Amygdala (tissue), 56 donors: ENCODE results near the gene LDAH.

Source experiments
- DNase-seq, 56 donors: peaks; one replicate each; lab custom pipeline; 2025; lab: John Stamatoyannopoulos, UW

The LDAH gene

DNA sequence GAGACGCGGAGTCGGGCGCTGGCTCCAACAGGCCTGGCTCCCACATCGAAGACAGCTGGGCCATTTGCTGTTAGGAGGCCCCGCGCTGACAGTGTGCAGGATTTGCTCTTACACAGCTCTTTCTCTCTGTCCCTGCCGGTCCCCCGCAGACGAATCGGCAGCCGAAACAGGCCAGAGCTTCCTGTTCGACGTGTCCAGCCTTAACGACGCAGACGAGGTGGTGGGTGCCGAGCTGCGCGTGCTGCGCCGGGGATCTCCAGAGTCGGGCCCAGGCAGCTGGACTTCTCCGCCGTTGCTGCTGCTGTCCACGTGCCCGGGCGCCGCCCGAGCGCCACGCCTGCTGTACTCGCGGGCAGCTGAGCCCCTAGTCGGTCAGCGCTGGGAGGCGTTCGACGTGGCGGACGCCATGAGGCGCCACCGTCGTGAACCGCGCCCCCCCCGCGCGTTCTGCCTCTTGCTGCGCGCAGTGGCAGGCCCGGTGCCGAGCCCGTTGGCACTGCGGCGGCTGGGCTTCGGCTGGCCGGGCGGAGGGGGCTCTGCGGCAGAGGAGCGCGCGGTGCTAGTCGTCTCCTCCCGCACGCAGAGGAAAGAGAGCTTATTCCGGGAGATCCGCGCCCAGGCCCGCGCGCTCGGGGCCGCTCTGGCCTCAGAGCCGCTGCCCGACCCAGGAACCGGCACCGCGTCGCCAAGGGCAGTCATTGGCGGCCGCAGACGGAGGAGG, 152.4 kb downstream of the LDAH start:
- no peak for DNase-seq

DNA sequence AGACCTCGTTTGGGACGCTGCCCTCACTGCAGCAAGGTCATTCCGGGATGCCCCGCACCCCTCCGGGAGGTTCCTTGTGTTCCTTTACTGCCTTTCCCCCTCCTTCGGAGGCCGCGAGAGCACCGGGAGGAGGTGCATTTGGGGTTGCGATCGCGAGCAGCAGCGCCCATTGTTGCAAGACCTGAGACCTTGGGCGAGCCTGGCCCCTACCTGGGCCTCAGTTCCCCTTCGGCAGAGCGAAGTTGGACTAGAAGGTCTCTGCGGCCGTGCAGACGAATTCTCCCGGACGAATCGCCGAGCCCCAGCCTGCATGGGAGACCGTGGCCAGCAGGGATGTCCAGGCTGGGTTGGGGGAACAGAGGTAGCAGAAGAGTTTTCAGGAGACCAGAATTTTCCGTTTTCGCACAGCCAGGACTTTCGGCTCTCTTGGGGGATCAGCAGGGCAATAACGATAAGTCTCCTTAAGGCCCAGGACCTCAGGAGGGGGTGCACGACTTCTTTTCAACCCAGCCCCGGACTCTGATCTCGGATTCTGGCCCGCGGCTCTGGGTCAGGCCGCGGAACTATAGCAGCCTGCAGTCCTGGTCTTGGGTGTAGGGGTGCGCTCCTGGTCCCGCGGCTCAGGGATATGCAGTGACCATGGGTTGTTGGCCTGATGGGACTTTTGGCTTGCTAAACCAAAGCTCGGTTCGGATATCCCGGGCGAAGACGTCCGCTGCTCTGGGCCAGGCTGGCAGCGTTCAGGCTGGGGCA, 153.2 kb downstream of the LDAH start:
- no peak for DNase-seq

DNA sequence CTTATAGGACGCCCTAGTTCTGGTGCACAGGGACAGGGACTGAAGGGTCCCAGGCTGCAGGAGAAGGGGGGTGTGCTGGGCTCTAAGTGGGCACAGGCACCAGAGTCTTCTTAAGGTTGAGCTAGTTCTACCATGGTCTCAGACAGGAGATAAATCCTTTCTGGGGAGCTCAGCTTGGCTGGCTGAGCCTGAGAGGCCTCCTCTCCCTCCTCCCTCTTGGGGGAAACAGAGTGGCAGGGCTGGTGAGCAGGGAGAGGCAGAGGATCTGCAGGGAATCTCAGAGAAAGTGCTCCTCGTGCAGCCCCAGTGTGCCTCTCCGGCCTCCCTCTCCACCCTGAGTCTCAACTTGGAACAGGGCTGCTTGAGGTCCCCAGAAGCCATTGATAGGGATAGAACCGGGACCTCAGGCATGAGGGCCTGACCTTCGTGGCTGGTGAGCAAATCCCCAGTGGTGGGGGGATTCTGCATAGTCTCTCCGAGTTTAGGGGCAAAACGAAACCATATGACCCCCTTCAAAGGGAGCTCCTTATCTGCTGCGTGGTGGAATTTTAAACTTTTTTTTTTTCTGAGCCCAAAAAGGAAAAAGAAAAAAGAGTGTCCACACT, 153.9 kb downstream of the LDAH start:
- no peak for DNase-seq

DNA sequence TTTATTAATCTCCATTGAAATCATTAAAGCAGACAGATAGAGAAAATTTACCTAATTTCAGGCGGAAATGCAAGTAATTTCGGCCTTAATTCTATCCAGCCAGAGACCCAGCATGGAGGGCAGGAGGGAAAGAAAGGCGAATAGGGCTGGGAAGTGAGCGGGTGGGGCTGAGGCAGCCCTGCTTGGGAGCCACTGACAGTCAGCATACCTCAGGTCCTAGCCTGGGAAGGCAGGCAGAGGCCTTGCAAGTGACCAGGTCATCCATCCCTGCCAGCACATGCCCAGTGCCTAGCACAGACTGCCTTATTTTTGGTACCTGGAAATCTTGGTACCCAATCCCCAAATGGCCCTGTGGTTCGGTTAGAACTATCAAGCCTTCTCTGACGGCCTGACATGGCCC, 154.4 kb downstream of the LDAH start:
- DNase-seq: no peak

DNA sequence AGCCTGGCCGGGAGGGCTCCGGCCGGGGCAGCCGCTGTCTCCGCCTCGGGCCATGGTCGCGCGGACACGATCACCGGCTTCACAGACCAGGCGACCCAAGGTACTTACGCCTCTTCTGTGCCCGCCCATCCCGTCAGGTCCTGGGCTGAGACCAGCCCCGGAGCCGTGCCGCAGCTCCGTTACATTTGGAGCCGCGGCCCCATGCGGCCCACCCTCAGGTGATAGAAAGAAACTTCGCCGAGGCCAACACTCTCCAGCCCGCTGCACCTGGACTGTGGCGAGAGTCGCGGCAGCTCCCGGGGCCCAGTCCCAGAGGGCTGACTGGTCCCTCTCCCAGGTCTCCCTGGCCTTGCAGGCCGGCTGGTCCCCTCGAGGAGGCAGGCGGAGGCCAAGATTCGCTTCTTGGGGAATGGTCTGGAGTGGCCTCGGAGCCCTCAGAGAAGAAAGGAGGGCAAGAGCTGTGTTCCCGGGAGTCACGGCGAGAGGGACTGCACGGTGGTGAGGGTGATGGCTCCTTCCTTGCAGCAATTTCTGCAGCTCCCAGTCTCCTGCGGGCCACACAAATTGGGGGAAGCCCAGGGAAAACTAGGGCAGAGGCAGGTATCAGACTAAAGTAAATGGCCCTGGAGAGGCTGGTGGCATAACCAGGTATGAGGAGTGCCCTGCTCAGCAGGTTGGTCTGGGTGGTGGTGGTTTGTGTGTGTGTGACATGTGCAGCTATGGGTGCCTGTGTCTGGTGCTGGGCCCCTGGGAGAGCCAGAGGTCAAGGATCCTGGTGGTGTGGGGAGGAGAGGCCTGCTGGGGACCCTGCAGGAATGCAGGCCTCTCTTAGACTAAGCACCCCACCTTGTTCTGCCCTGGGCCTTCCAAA, 155.1 kb downstream of the LDAH start:
- no peak for DNase-seq

DNA sequence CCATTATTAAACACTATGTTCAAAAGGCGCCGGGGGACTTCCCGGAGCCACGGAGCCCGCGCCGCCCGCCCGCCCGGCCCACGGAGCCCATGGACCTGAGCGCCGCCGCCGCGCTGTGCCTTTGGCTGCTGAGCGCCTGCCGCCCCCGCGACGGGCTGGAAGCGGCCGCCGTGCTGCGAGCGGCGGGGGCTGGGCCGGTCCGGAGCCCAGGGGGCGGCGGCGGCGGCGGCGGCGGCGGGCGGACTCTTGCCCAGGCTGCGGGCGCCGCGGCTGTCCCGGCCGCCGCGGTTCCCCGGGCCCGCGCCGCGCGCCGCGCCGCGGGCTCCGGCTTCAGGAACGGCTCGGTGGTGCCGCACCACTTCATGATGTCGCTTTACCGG, 155.8 kb downstream of the LDAH start:
- DNase-seq: no peak

DNA sequence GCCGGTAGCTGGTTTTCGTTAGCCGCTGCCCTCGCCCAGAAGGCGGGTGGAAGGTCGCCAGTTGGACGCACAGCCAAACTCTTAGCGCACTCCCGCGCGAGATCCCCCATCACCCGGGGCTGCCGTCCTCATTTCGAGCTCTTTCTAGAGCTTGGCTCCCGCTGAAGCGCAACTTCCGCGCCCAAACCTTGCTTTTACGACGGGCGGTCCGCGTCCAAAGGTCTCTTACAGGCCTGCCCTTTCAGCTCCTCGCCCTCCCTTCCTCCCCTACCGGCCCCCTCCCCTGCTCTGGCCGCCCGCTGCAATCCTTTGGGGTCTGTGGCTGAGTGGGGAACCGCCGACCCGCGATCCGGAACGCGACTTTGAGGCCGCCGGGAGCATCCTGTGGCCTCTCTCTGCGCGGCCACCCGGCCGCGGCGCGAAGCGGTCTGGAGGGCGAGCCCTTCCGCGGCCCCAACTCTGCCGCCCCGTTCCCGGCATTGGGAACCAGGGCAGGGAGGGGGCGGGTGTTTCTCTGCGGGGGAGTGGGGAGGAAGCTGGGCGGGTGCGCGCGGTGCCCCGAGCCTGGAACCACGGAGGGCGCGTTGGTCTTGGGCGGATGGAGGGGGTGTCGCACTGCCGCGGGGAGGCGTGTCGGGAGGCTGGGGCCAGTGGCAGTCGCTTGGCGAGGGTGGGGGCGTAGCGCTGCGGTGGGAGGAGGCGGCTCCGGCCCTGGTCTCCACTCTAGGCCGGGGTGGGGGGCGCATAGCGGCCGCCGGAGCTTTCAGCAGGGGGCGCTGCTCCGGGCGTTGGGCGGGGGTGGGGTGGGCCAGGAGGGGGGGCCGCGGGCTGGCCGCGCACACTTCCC, 156.4 kb downstream of the LDAH start, which contains the start of gene GDF7:
Gene GDF7 (plus strand): TSS at position 841 of the 847 bp plus-strand sequence. CDS start 96 bp downstream, outside the sequence.
- DNase-seq: no peak

DNA sequence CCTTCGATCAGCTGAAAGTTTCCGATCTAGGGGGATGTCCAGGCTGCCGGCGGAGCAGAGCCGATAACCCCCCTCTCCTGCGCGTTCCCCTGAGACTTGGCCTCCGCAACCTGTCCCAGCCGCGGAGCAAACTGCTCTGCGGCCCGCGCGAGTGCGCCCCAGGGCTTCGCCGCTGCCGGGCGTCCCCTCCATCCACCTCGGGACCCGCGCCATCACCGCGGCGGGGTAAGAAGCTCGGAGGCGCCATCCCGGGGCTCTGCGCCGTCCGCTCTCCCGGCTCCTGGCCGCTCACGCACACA, 156.9 kb downstream of the LDAH start:
- no peak for DNase-seq

DNA sequence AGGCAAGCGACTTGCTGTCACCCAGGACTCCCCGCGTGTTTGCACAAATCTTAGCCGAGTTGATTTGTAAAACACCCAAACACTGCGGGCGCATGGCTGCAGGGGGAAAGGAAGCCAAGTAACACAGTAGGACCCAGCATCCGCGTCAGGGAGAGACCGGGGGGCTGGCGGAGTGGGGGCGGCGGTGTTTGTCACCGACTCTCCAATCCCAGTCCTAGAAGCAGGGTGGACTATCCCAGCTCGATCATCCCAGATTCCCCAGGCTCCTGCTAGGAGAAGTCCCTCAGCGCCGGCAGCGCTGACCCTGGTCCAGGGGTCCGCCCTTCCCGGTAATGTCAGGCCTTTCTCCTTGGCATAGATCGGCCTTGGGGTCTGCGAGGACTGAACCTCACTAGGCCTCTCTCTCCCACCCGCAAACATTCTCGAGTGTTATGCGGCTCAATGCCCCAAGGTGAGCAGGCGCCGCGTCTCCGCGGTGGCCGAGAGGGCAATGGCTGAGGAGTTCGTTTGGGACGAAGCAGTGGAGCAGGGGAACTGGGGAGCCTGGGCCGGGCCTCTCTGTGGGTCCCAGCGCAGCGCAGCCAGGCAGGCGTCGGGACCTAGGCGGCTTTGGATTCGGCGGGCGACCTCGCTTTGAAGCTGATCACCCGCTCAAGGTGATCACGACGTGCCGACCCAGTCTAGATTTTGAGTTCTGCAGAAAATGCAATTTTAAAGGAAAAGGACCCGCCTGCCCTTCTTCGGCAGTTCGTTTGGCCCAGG, 157.5 kb downstream of the LDAH start:
- DNase-seq: no peak

DNA sequence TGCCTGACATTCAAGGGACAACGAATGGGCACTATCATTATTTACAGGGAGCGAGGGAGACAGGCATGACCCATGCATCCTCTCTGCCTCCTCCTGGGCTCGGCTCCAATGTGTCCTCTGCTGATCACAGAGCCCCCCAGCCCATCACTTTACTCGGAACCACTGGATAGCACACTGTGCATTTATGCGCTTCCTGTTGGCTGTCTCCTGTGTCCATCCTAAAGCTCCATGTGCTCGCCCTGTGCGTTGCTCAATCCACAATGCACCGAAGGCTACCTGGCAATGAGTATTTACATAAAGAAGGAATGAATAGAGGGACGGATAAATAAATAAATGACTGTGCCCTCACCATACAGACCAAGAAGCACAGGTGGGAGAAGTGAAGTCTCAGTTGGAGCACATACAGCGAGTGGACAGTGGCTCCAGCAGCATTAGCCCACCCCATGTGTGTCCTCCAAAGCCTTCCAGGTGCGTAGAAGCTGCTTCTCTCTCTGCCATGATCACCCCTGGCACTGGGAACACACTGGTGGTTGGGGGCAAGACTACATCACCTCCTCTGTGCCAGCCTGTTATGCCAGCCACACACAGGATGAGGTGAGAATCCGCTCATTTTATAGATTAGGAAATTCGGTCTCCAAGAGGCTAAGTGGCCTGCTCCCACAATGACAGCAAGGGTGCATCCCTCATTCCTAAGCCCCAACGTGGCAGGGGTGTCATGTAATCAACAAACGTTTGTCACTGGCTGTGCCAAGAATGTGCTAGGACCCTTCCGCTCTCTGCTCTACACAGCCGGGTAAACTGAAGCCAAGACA, 158.3 kb downstream of the LDAH start:
- no peak for DNase-seq

DNA sequence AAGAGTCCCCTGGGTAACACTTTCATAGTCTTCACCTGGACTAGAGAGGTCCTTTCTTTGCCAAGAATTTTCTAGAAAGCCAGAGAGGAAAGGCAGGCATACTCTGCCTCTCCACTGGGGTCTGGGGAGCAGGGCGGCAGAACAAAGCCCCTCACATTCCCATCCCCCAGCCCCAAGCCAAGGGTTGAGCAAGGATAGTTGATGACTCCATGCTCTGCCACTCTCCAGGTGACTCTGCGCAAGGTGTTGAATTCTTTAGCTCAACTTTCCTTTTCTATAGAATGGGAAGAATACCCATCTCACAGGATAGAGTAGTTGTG, 158.9 kb downstream of the LDAH start:
- no peak for DNase-seq

DNA sequence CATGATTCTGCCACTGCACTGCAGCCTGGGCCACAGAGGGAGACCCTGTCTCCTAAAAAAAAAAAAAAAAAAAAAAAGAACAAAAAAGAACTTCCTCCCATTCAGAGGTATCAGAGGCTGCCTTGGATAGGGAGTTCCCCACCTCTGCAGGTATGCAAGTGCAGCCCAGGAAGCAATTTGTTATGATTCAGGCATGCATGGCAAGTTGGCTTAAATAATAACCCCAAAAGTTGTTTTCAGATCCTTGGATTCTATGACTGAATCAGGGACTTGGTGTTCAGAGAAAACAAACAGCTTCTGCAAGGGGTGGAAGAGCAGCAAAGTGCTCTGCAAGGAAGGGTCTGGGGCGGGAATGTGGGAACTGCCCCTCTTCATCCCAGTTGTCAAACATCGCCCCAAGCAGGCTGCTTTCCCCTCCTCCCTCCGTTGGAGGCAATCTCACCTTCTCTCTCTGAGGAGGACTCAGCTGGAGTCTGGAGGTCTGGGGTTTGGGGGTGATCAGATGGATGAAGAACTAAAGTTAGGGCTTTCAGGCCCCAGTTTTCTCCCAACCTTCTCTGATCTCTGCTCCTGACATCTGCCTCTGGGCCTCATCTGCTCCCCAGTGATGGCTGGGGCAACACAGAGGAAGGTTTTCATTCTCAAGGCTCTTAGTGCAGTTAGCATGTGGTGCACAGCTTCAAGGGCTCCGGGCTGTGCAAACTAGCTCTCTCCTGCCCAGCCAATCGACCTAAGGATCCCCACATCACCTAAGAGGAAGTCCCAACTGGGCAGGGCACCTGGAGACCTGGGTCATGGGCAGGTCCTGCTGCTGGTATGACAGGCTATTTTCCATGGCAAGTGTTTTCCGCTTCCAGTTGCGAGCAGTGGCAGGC, 159.5 kb downstream of the LDAH start:
- DNase-seq: no peak

DNA sequence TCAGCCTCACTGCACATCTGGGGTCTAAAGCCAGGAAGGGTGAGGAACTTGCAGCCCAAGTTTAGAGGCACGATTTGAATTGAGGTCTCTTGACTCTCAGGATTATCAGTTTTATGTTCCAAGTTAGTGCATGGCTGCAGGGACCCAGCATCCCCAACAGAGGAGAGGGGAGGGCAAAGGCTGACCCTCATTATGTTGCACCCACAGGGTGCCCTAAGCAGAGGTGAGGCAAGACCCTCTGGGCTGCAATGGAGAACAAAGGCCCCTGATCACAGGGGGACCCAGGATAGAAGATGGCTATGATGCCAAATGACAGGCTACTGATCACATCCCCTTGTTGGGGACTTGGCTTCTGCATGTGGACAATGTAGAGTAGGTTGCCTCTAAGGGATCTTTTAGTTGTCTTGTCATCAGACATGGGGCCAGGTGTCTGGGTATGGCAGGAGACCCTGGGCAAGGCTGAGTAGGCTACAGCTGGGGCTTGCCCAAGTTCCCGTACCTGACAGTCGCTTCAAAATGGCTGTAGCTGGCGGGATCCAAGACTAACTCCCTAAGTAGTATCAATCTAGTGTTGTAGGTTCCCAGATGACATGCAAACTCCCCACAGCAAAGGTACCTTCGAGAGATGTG, 160.5 kb downstream of the LDAH start:
- no peak for DNase-seq

DNA sequence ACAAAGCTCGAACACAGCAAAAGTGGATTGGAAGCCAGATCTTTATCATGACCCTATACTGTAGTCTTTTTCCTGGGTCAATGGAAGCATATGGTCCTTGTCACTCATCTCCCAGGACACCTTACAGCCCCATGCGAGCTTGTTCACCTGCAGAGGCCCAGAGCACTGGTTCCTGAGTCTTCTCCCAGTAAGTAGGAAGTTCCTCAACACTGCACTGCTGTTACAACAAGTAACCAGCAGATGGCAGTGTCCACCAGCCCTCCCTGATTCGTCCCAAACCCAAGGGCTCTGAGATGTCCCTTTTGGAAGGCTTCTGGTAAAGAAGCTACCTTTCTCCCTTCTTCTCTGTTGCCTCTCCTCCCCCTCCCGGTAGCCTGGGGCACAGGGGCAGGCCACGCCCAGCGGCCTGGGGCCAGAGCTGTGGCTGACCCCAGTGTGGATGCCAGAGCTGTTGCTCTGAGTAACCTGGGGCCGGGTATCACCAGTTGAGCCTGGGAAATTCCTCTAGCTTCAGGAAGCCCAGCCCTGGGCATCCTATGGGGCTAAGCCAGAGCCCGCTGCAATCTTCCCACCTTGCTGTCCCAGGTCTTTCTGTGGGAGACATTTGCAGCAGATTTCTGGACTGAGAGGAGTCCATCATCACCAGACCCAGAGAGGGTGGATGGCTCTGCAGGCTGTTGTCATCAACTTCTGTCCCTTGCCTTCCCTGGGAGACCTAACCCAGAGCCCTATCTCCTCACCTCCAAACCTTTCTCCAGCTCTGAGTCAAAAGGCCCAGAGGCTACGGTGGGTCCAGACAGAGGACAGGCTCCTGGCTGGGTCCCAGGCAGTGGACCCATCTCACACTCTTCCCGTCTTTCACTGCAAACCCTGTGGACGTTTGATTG, 161.2 kb downstream of the LDAH start:
- peak in 39 of 56 donors; percentile 11 to 75 (median 32) for DNase-seq

DNA sequence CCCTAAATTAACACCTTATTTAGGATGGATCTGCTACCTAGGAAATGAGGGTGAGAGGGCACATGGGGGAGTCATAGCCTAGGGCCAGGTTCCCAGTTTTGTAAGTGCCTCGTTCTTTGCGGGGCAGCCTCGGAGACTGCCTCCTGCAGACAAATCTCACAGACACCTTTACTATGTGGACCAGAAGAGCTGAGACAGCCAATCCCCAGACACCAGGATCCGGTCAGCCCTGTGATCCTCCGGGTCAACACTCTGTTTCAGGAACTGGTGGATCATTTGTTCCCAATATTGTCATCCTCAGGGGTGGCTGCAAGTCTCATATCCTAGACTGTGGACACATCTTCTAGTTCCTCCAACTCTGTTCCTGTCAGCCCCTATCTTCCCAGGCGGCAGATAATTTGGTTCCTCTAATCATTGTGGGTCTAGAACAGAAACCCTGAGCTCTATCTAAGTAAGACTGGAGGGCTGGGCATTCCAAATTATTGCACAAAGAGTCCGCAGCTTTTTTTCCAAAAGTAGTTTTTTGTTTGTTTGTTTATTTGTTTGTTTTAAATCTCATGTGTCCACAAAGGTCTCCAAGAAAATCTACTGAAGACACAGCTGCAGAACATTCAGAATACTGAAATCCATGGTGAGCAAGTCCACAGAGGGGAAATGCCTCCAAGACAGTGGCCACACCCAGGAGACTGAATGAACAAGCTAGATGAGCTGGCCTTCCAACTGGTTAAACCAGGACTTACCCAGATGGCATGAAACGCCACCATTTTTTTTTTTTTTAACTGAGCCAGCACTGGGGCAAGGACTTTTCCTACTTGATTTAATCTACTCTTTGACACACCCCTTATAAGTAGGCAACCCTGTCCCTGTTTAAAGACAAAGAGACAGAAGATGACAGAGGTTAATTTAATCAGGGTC, 162.1 kb downstream of the LDAH start:
- DNase-seq: no peak
